H7 (cell line): ENCODE results near the gene FCGR3A. TPM values are rescaled to one million over a fixed set of nuclear protein-coding genes. Genes with fewer than 3 reads are reported as not detected.
"Not testable (repeated sequence)": the region's sequence is repeated elsewhere in the genome, so short reads cannot be mapped to it uniquely, and the experiment has no call there.

Source experiments
- DNase-seq: peaks from one replicate; pipeline ENCODE4 v3.0.0; 2012
- H3K27me3 ChIP-seq: 2 replicates; pipeline ENCODE4 v1.6.0; 2011; ENCODE audit warnings: mild to moderate bottlenecking, low read length; ENCODE audit not compliant: control insufficient read depth, insufficient read depth
- H3K36me3 ChIP-seq: replicated peaks from 2 replicates; pipeline ENCODE4 v1.5.1; 2011; ENCODE audit warnings: low read length; ENCODE audit not compliant: control insufficient read depth, insufficient read depth
- H3K4me3 ChIP-seq: 2 replicates; pipeline ENCODE4 v1.5.1; 2011; ENCODE audit warnings: low read depth, mild to moderate bottlenecking, control low read depth, low read length, moderate library complexity; ENCODE audit not compliant: insufficient read depth
- total RNA-seq: library from RNA; depleted of rRNA; stranded (reverse); fragments of >200 nt; shearing (Covaris generic); gene quantifications from 2 replicates; pipeline ENCODE4 v1.2.3, GENCODE V29; 2014

FCGR3A gene
- total RNA-seq, 1 experiment from 2014 or later, result not detected

- DNase-seq, result not testable (repeated sequence)
These were observed 4.5 kb downstream of the FCGR3A start for GRCh38 chr1:161545005-161545731.

GRCh38 chr1:161543125-161543524 is 6.5 kb downstream of the FCGR3A start:
- not testable (repeated sequence) for H3K4me3 ChIP-seq, H3K27me3 ChIP-seq, DNase-seq, H3K36me3 ChIP-seq

More at GRCh38 chr1:161545005-161545731, 4.5 kb downstream of the FCGR3A start:
- H3K36me3 ChIP-seq, H3K4me3 ChIP-seq, H3K27me3 ChIP-seq: not testable (repeated sequence)

GRCh38 chr1:161542091-161542559 is 7.5 kb downstream of the FCGR3A start:
- not testable (repeated sequence) for H3K27me3 ChIP-seq, H3K4me3 ChIP-seq, DNase-seq, H3K36me3 ChIP-seq

GRCh38 chr1:161540570-161540960 is 9.1 kb downstream of the FCGR3A start:
- not testable (repeated sequence) for H3K27me3 ChIP-seq, H3K36me3 ChIP-seq
- peak overlapping the region; percentile 72 for H3K4me3 ChIP-seq
- DNase-seq, result peak; percentile 12

GRCh38 chr1:161539731-161540569 is 9.7 kb downstream of the FCGR3A start:
- not testable (repeated sequence) for H3K27me3 ChIP-seq, H3K36me3 ChIP-seq
- peak; percentile 83 for DNase-seq
- H3K4me3 ChIP-seq, result peak overlapping the region; percentile 72

GRCh38 chr1:161538925-161539479 is 10.6 kb downstream of the FCGR3A start:
- H3K36me3 ChIP-seq, H3K27me3 ChIP-seq, DNase-seq: not testable (repeated sequence)
- H3K4me3 ChIP-seq, result peak overlapping the region; percentile 72; the same call in 1 of the 2 replicates

- H3K27me3 ChIP-seq, result peaks cover 16% of the 10 kb centered on the region
- not testable (repeated sequence) for DNase-seq, H3K36me3 ChIP-seq, H3K4me3 ChIP-seq
These were observed 12.4 kb downstream of the FCGR3A start for GRCh38 chr1:161537068-161537669.

GRCh38 chr1:161532644-161533567 is 16.7 kb downstream of the FCGR3A start:
- H3K27me3 ChIP-seq, result peaks cover 26% of the 10 kb centered on the region; the same call in 1 of the 2 replicates
- peak; percentile 59 for DNase-seq
- H3K4me3 ChIP-seq, result peak overlapping the region; percentile 75
- not testable (repeated sequence) for H3K36me3 ChIP-seq

GRCh38 chr1:161531986-161532643 is 17.5 kb downstream of the FCGR3A start:
- H3K36me3 ChIP-seq, result no peaks in the 10 kb centered on the region
- H3K4me3 ChIP-seq, result peak overlapping the region; percentile 75
- H3K27me3 ChIP-seq, result peaks cover 27% of the 10 kb centered on the region; the same call in 1 of the 2 replicates
- peak; percentile 39 for DNase-seq

GRCh38 chr1:161530671-161531641 is 18.7 kb downstream of the FCGR3A start:
- H3K36me3 ChIP-seq, result not testable (repeated sequence)
- H3K27me3 ChIP-seq, result peaks cover 37% of the 10 kb centered on the region
- peak; percentile 83 for DNase-seq
- H3K4me3 ChIP-seq, result peak overlapping the region; percentile 75

- peak; percentile 51 for DNase-seq
- Histone ChIP-seq H3K27me3 (peaks cover 44% of the 10 kb centered on the region), H3K4me3 (peak overlapping the region; percentile 75)
- H3K36me3 ChIP-seq, result not testable (repeated sequence)
These were observed 19.5 kb downstream of the FCGR3A start for GRCh38 chr1:161530158-161530557.

GRCh38 chr1:161529463-161530104 is 20.0 kb downstream of the FCGR3A start:
- Histone ChIP-seq H3K4me3 (peak overlapping the region; percentile 75), H3K27me3 (peaks cover 50% of the 10 kb centered on the region)
- DNase-seq, result peak; percentile 35
- not testable (repeated sequence) for H3K36me3 ChIP-seq
